Stimulated activated CD4-positive, alpha-beta T cell treated with anti-CD3 and anti-CD28 coated beads, TNF-alpha, amount 100 ng/mL, for 48 hours (primary cell): ENCODE measurements around the gene DOCK11.

Experiments
- DNase-seq, 3 donors: peaks; one replicate each; pipeline ENCODE4 v3.0.0-alpha.2; 2020; ENCODE audit warnings: low read depth in 3 of 3

Gene DOCK11

DNA sequence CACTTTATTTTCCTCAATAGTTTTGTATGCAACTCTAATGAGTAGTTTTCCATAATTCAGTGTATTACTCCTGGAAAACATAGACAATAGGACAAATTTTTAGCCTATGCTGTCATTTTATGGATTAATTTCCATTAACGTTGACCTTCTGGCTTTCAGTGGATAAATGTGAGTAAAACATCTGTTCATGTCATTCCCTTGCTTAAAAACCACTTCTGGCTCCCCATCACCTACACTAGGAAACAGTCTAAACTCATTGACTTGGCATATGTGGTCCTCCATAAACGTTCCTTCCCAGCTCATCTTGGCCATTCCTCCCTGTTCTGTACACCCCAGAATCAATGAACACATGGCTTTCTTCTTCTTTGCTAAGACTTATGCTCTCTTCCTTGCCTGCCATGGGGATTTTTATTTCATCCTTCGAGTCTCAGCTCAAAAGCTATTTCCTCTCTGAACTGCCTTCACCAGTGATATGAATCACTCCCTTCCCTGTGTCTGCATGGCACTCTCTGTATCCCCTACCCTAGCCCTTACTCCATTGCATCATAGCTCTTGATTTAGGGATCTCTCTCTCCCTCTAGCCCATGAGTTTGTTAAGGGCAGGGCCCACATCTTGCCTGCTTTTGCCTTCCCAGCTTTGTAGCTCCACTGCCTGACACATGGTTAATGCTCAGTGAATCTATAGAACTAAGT lies 34.8 kb downstream of the DOCK11 start:
- DNase-seq = no peak

GRCh38 chrX:118534716-118535493 lies 39.3 kb downstream of the DOCK11 start:
- no peak for DNase-seq

DNA sequence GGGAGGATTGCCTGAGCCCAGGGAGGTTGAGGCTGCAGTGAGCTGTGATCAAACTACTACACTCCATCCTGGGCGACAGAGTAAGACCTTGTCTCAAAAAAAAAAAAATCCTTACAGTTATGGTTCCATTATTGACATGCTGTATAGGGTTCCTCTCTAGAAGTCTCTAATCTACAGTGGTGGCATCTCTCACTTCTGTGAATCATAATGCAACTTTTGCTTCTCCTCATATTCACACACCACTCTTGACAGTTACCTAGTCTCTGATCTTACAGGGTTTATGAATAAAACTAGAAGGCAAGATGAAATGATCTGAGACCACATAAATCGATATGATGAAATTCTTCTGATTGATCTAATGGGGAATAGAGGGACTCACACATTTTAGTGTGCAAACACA lies 40.6 kb downstream of the DOCK11 start:
- no peak for DNase-seq

GRCh38 chrX:118536687-118537461 lies 41.3 kb downstream of the DOCK11 start:
- DNase-seq = no peak

- no peak for DNase-seq
These were observed 42.8 kb downstream of the DOCK11 start for GRCh38 chrX:118538386-118538785.

DNA sequence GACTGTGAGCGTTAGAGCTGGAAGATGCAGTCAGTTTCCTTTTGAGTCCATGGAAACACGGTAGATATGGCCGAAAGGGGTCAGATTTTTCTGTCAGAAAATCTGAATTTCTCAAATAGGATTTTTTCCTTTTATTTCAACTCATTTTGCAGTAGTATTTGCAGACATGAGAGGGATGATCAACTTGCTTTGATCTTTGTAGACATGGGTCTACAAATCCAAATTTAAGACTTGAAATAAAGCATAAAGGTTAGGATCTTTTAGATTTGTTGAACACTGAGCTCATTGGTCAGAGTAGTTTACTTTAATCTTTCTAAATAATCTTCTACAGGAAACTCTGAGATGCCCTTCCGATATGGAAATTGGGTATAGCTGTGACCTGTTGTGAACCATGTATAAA lies 44.7 kb downstream of the DOCK11 start:
- DNase-seq = no peak

GRCh38 chrX:118541482-118541881 lies 45.9 kb downstream of the DOCK11 start:
- DNase-seq = no peak

- DNase-seq = no peak
These were observed 49.9 kb downstream of the DOCK11 start for GRCh38 chrX:118545510-118545909.

GRCh38 chrX:118548841-118549240 lies 53.2 kb downstream of the DOCK11 start:
- DNase-seq = no peak

GRCh38 chrX:118550792-118551191 lies 55.2 kb downstream of the DOCK11 start:
- DNase-seq = no peak

- no peak for DNase-seq
These were observed 55.8 kb downstream of the DOCK11 start for GRCh38 chrX:118551426-118551825.

DNA sequence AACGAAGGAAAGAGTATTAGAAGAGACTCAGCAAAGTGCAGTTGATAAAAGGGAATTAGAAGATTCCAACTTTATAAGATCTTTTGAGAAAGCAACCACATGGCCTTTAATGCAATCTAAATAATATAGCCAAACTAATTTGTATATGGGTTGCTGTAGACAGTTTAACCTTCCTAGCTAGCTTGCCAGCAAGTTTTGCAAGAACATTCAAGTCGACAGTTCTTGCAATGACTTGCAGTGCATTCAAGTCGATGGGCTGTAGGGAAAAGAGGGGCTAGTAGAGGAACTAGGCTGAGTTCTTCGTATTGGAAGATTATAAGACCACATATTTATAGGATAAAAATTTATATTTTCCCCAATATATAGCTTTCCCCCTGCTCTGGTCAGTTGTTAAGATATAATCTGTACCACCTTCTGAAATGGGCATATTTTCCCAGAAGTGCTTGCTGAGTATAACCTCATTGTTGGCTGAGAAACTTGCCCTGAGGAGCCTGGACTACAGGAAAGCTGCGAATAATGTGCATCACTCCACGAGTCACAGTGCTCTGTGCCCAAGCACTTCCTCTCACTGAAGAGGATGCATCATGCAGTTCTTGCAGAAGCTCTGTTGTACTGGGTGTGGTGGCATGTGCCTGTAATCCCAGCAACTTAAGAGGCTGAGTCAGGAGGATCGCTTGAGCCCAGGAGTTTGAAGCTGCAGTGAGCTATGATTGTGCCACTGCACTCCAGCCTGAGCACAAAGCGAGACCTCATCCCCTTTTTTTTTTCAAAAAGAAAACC lies 56.7 kb downstream of the DOCK11 start:
- DNase-seq = no peak

GRCh38 chrX:118553042-118553710 lies 57.6 kb downstream of the DOCK11 start:
- no peak for DNase-seq

DNA sequence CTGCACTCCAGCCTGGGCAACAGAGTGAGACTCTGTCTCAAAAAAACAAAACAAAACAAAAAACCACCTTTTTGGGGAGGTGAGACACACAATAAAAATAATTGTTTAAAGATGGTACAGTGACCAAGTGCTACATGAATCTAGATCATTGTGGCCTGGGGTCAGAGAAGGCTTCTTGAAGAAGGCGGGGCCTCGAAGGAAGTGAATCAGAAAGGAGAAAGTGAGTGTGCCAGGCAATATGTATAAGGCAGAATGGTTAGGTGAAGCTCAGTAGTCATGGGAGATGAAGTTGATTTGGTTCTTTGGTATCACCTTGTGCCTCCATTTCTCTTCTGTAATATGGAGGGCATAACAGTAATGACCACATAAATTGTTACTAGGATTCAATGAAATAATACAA lies 58.9 kb downstream of the DOCK11 start:
- no peak for DNase-seq

DNA sequence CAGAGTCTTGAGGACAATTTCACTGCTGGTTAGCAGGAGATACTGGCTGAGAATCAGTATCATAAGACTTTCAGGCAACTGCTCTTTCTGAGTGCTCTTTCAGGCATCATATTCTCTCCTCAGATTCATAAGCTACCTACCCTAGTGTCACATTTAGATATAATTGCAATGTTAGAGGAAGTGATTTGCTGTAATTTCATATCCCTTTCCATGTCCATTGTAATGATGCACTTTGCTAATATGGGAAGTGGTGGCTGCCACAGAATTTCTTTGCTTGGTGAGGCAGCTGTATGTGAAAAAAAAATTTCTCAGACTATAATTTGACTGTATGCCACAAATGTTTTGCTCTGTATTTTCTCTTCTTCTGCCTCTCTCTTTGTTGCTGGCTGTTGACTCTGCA lies 63.3 kb downstream of the DOCK11 start:
- DNase-seq = no peak

DNA sequence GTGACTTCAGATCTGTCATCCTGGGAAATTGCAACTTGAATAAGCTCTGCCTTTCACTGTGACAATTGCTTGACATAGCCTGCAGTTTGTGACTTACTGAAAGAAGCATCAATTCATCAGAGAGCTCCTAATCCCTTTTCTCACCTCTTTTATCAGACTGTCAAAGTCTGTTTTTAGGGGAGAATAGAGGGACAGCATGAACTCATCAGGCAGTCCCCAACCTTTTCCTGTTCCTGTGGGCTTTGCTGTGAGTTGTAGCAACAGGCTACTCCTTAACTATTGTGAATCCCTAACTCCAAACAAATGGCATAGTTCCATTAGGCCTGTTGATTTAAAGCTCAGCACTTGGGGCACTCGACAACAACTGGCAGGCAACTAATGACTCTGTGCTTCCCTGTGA lies 64.9 kb downstream of the DOCK11 start:
- no peak for DNase-seq

DNA sequence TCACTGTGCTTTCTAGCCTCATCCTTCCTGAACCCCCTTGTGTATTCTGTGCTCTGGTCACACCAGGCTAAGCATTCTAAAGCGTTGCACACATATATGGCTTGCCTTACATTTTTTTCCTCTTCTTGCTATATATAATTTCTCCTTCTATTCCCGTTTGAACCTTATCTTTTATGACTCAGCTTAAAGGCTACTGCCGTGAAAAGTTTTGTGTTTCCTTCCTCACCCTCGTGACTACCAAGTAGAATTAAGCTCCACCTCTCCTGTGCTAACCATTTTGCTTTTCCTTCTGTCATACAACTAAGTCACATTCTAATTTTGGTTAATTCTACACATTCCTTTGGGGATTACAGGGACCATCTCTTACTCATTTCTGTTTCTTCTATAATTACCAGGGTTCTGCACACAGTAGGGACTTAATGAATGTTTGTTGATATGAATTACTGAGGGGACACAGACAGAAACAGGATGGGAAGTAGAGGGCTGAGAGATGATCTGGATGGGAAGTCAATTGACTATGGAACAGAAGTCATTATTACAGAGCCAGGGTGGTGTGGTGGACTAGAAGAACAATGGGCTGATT lies 67.1 kb downstream of the DOCK11 start:
- DNase-seq = no peak

DNA sequence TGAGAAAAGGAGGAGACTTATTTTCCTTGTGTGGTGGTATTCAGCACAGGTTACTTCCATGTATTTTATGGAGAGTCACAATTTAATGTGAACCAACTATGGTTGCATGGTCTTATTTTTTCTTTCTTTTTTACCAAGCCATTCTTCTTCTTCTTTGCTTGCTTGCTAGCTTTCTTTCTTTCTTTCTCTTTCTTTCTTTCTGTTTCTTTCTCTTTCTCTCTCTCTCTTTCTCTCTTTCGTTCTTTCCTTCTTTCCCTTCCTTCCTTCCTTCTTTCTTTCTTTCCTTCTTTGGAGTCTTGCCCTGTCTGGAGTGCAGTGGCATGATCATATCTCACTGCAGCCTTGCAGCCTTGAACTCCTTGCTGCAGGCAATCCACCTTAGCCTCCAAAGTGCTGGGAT lies 68.9 kb downstream of the DOCK11 start:
- no peak for DNase-seq

- no peak for DNase-seq
These were observed 70.2 kb downstream of the DOCK11 start for GRCh38 chrX:118565853-118566252.

DNA sequence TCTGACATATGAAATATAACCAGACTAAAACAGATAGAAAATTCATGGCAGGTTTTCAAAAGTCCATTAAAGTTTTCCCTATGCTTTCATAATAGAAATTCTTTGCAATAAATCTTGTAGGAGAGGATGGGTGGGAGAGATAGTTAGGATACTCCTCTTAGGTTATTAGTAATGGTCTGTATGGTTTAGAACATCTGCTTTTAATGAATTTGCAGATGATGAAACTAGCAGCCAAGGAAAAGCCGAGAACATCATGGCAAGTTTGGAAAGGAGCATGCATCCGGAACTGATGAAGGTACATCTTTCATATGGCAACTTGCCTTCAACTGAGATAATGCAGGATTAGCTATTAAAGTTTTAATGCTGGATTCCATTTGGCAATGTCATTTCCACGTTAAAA lies 70.7 kb downstream of the DOCK11 start:
- no peak for DNase-seq

GRCh38 chrX:118569676-118570075 lies 74.1 kb downstream of the DOCK11 start:
- DNase-seq = peak in 1 of 3 donors; percentile 8
